ENCODE data around the gene PPP4R3B. TPM values are rescaled to one million over a fixed set of nuclear protein-coding genes. Genes with fewer than 3 reads are reported as not detected.
A peak's percentile ranks its signal among the peaks of the same experiment; 100 is the strongest.

The PPP4R3B gene
- total RNA-seq, 4 donors from 2014 or later, result 29.2 to 117 (median 54.2) TPM

- no peak overlapping the region for H3K27ac ChIP-seq
- H3K36me3 ChIP-seq, result no peaks in the 10 kb centered on the region
- intact Hi-C loops (cut with DNase I; ENCODE audit: low total_unique reads), result loop anchor here (5.0 kb wide), 1 partner anchor 34 kb away; no protein-coding TSS in a partner anchor
- TF ChIP-seq, protein P1, sequence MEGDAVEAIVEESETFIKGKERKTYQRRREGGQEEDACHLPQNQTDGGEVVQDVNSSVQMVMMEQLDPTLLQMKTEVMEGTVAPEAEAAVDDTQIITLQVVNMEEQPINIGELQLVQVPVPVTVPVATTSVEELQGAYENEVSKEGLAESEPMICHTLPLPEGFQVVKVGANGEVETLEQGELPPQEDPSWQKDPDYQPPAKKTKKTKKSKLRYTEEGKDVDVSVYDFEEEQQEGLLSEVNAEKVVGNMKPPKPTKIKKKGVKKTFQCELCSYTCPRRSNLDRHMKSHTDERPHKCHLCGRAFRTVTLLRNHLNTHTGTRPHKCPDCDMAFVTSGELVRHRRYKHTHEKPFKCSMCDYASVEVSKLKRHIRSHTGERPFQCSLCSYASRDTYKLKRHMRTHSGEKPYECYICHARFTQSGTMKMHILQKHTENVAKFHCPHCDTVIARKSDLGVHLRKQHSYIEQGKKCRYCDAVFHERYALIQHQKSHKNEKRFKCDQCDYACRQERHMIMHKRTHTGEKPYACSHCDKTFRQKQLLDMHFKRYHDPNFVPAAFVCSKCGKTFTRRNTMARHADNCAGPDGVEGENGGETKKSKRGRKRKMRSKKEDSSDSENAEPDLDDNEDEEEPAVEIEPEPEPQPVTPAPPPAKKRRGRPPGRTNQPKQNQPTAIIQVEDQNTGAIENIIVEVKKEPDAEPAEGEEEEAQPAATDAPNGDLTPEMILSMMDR (IDR thresholded peaks at IDR 0.05), result no peak
- TF ChIP-seq POLR2A (IDR thresholded peaks at IDR 0.05), result no peak
- H3K27me3 ChIP-seq, result no peaks in the 10 kb centered on the region
- no peaks in the 10 kb centered on the region for H3K9me3 ChIP-seq
- H3K4me3 ChIP-seq, result no peak overlapping the region
- H3K4me1 ChIP-seq, result no peaks in the 10 kb centered on the region
- no peak for DNase-seq
These were observed 10.5 kb upstream of the PPP4R3B start for GRCh38 chr2:55627915-55628314.

DNA sequence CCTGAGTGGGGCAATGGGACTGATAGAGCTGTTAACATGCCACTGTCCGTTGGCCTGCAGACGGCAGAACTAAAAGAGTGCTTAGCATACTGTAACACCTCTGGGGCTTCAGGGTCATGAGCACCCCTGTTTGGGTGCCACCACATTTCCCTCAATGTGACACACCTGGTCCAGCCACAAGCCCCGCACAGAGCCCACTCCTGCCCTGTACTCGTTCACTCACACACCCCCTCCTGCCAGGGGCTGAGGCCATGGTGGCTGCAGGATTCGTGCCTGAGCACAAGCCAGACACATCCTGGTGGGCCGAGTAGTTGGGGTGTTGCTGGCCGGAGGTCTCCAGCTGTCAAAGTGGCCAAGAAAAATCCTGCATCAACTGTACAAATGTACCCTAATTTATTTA lies 4.4 kb upstream of the PPP4R3B start:
- Histone ChIP-seq H3K9me3 (no peaks in the 10 kb centered on the region), H3K36me3 (no peaks in the 10 kb centered on the region), H3K4me3 (no peak overlapping the region), H3K27ac (no peak overlapping the region), H3K27me3 (no peaks in the 10 kb centered on the region), H3K4me1 (peaks cover 0 to 7% of the 10 kb centered on the region in 2 donors)
- no peak for DNase-seq
- TF ChIP-seq POLR2A (IDR thresholded peaks at IDR 0.05), result no peak
- TF ChIP-seq, protein P1 (IDR thresholded peaks at IDR 0.05), result no peak
- intact Hi-C loops (cut with DNase I; ENCODE audit: low total_unique reads), result no loop called here

GRCh38 chr2:55620123-55620779 lies 2.8 kb upstream of the PPP4R3B start:
- H3K27me3 ChIP-seq, result no peaks in the 10 kb centered on the region
- TF ChIP-seq, protein P1 (IDR thresholded peaks at IDR 0.05), result no peak
- no peak for TF ChIP-seq POLR2A (IDR thresholded peaks at IDR 0.05)
- no peaks in the 10 kb centered on the region for H3K9me3 ChIP-seq
- H3K4me3 ChIP-seq, result no peak overlapping the region
- peaks cover 0 to 7% of the 10 kb centered on the region in 2 donors for H3K4me1 ChIP-seq
- intact Hi-C loops (cut with DNase I; ENCODE audit: low total_unique reads), result no loop called here
- no peaks in the 10 kb centered on the region for H3K36me3 ChIP-seq
- H3K27ac ChIP-seq, result no peak overlapping the region
- no peak for DNase-seq

GRCh38 chr2:55618275-55619055 lies 1.0 kb upstream of the PPP4R3B start:
- peaks cover 4 to 7% of the 10 kb centered on the region in 2 donors for H3K4me1 ChIP-seq
- H3K27ac ChIP-seq, result peak overlapping the region; percentile 89 to 92
- no peaks in the 10 kb centered on the region for H3K27me3 ChIP-seq
- DNase-seq, result peak; percentile 37 to 38
- intact Hi-C loops (cut with DNase I; ENCODE audit: low total_unique reads), result no loop called here
- no peaks in the 10 kb centered on the region for H3K9me3 ChIP-seq
- H3K4me3 ChIP-seq, result peak overlapping the region; percentile 87 to 99
- no peaks in the 10 kb centered on the region for H3K36me3 ChIP-seq
- TF ChIP-seq POLR2A (IDR thresholded peaks at IDR 0.05), result no peak
- TF ChIP-seq, protein P1 (IDR thresholded peaks at IDR 0.05), result no peak

DNA sequence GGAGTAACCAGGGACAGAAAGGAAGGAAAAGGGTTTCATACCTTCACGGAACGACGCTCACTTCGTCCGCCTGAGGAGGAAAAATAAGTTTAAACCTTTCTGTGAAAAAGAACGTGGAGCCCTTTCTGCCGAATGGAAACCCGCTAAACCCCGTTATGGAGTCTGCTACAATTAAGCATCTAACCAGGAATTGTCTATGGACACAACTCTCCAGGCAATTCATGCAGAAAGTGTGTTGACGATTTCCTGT lies 528 bp upstream of the PPP4R3B start:
- no peak for DNase-seq
- H3K27me3 ChIP-seq, result no peaks in the 10 kb centered on the region
- peak overlapping the region; percentile 89 to 92 for H3K27ac ChIP-seq
- peaks cover 4 to 7% of the 10 kb centered on the region in 2 donors for H3K4me1 ChIP-seq
- no peaks in the 10 kb centered on the region for H3K36me3 ChIP-seq
- H3K4me3 ChIP-seq, result peak overlapping the region; percentile 87 to 99
- intact Hi-C loops (cut with DNase I; ENCODE audit: low total_unique reads), result no loop called here
- TF ChIP-seq, protein P1 (IDR thresholded peaks at IDR 0.05), result no peak
- TF ChIP-seq POLR2A (IDR thresholded peaks at IDR 0.05), result no peak
- H3K9me3 ChIP-seq, result no peaks in the 10 kb centered on the region
